Gastroesophageal sphincter (tissue), 4 donors: Measurements from ENCODE around the gene ERF. TPM values are rescaled to one million over a fixed set of nuclear protein-coding genes. Genes with fewer than 3 reads are reported as not detected.

Experiments
- ATAC-seq: fragments of 150-250 bp; one replicate; pipeline ENCODE4 v1.9.1; 2016; ENCODE audit warnings: mild to moderate bottlenecking, moderate library complexity
- H3K27ac ChIP-seq, 4 donors: fragments of 200-600 bp; sonication (generic) in 3 of 4; 1 replicate in 3 of 4; 2 replicates in 1 of 4; pipeline ENCODE4 v1.5.1; 2016 to 2019
- H3K27me3 ChIP-seq: fragments of 200-600 bp; sonication (generic); one replicate; pipeline ENCODE4 v1.5.1; 2019
- H3K36me3 ChIP-seq, 2 donors: fragments of 200-600 bp; sonication (generic); one replicate each; pipeline ENCODE4 v1.5.1; 2019; ENCODE audit warnings: control low read depth in 1 of 2
- H3K4me1 ChIP-seq, 3 donors: fragments of 200-600 bp; sonication (generic); 1 replicate in 2 of 3; 2 replicates in 1 of 3; pipeline ENCODE4 v1.5.1; 2016 to 2019; ENCODE audit warnings: control low read depth in 2 of 3
- H3K4me3 ChIP-seq, 2 donors: fragments of 200-600 bp; sonication (generic); one replicate each; pipeline ENCODE4 v1.5.1; 2019; ENCODE audit warnings: mild to moderate bottlenecking in 1 of 2, moderate library complexity in 1 of 2
- H3K9me3 ChIP-seq, 3 donors: fragments of 200-600 bp; sonication (generic); one replicate each; pipeline ENCODE4 v1.5.1; 2017 to 2019; ENCODE audit warnings: control low read depth in 2 of 3
- EP300 ChIP-seq: sonication (generic); formaldehyde crosslinking; IDR thresholded peaks from one replicate; pipeline ENCODE4 v1.6.1; 2017; ENCODE audit warnings: antibody characterized with exemption, mild to moderate bottlenecking
- POLR2A ChIP-seq, 2 donors: fragments of 450-650 bp; IDR thresholded peaks; one replicate each; pipeline ENCODE4 v1.6.1; 2017; ENCODE audit warnings: antibody characterized with exemption in 2 of 2, mild to moderate bottlenecking in 2 of 2, moderate library complexity in 1 of 2
- POLR2AphosphoS5 ChIP-seq: sonication (generic); formaldehyde crosslinking; IDR thresholded peaks from one replicate; pipeline ENCODE4 v1.6.1; 2017; ENCODE audit warnings: antibody characterized with exemption
- WGBS, 2 donors: methylation state at CpG; one replicate each; pipeline ENCODE4 v1.1.5; 2018; ENCODE audit warnings: low coverage in 1 of 2; 5-methylcytosine and 5-hydroxymethylcytosine counted together
- total RNA-seq, 4 donors: library from RNA; depleted of rRNA; stranded (reverse); fragments of >200 nt; gene quantifications; one replicate each; pipeline ENCODE4 v1.1.0, GENCODE V29; 2016
- TF ChIP-seq, protein P1 (sequence below), 4 experiments: fragments of 200-600 bp in 2 of 4; fragments of 450-650 bp in 2 of 4; sonication (generic) in 1 of 4; IDR thresholded peaks; one replicate each; pipeline ENCODE4 v1.5.1; 2017 to 2019; ENCODE audit warnings: antibody characterized with exemption in 4 of 4, mild to moderate bottlenecking in 2 of 4, moderate library complexity in 2 of 4

ERF gene
- total RNA-seq, 4 donors from 2014 or later, result 28.4 to 46.4 (median 39.9) TPM

DNA sequence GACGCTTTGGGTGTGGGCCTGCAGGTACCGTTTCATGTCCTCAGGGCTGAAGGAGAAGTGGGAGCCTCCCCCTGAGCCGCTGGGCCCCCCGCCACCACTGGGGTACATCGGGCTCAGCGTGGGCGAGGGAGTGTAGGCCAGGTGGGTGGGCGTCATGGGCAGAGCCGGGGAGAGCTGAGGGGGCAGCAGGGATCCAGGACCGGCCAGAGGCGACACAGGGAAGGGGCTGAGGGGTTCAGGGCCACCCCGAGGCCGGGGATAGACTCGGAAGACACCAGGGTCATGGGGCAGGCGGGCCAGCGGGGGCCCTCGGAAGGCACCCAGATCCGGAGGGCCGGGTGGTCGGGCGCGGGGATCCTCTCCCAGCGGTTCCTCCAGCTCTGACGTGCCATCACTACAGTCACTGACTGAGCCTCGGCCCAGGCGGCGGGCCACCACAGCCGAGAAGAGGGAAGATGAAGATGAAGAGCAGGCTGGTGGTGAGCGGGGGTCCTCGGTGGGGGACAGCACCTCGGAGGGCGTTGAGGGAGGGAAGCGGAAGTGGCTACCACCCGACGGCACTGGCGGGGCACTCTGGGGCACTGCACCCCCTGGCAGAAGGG lies 5.7 kb downstream of the ERF start:
- no peaks in the 10 kb centered on the region for H3K9me3 ChIP-seq
- ATAC-seq, result no peak
- 75% methylated on average over 10 of the region's 36 CpGs; no CpG with 5 or more reads in 1 of the 2 donors for WGBS, 2 donors
- H3K4me3 ChIP-seq, result no peak overlapping the region
- peak overlapping the region in 3 of 4 donors; percentile 95 to 98 (median 98) for H3K27ac ChIP-seq
- peak in 1 of 2 donors; percentile 6 for TF ChIP-seq POLR2A (IDR thresholded peaks at IDR 0.05)
- TF ChIP-seq POLR2AphosphoS5, result no peak
- no peaks in the 10 kb centered on the region for H3K27me3 ChIP-seq
- H3K4me1 ChIP-seq, result peaks cover 0 to 86% (median 56%) of the 10 kb centered on the region in 3 donors
- peaks cover 0 to 26% of the 10 kb centered on the region in 2 donors for H3K36me3 ChIP-seq

DNA sequence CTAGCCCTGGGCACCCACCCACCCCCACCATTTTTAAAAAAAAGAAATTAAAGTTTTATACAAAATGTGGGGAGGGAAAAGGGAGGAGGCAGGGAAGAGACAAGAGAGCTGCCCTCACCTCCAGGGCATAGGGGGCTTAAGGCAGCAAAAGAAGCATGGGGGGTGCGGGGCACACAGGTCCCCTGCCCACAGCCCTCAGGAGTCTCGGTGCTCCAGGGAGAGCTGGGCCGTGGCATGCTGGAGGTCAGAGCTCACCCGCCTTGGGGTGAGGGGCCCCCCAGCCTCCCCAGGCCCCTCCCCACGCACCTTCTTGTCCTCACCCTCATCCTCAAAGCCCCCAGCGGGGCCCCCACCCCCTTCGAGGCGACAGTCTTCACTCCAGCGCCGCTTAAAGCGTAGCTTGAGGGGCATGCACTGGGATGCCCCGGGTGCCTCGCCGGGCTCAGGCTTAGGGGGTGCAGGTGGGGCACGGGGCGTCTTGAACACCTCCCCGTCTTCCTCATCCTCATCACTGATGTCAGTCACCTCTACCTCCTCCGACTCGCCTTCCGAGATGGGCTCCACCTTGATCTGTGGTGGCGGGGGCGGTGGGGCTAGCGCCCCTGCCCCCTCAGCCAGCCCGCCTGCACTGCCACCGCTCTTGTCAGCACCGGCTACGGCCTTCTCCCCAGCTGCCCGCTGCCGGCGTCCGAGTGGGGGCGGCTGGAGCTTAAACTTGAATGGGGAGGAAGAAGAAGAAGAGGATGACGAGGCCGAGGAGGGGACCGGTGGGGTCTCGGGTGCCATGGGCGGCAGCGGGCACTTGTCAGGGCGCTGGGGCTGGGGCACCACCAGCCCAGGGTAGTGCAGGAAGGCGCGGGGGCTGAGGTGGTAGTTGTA lies 6.4 kb downstream of the ERF start:
- WGBS, 2 donors, result 55% methylated on average over 2 of the region's 41 CpGs; no CpG with 5 or more reads in 1 of the 2 donors
- Histone ChIP-seq H3K4me1 (peaks cover 5 to 93% (median 62%) of the 10 kb centered on the region in 3 donors), H3K9me3 (no peaks in the 10 kb centered on the region), H3K36me3 (peaks cover 0 to 26% of the 10 kb centered on the region in 2 donors), H3K27ac (peak overlapping the region in 3 of 4 donors; percentile 95 to 98 (median 98)), H3K4me3 (no peak overlapping the region), H3K27me3 (no peaks in the 10 kb centered on the region)
- no peak for TF ChIP-seq EP300
- TF ChIP-seq, protein P1, sequence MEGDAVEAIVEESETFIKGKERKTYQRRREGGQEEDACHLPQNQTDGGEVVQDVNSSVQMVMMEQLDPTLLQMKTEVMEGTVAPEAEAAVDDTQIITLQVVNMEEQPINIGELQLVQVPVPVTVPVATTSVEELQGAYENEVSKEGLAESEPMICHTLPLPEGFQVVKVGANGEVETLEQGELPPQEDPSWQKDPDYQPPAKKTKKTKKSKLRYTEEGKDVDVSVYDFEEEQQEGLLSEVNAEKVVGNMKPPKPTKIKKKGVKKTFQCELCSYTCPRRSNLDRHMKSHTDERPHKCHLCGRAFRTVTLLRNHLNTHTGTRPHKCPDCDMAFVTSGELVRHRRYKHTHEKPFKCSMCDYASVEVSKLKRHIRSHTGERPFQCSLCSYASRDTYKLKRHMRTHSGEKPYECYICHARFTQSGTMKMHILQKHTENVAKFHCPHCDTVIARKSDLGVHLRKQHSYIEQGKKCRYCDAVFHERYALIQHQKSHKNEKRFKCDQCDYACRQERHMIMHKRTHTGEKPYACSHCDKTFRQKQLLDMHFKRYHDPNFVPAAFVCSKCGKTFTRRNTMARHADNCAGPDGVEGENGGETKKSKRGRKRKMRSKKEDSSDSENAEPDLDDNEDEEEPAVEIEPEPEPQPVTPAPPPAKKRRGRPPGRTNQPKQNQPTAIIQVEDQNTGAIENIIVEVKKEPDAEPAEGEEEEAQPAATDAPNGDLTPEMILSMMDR (IDR thresholded peaks at IDR 0.05), result no peak
- no peak for TF ChIP-seq POLR2AphosphoS5
- TF ChIP-seq POLR2A (IDR thresholded peaks at IDR 0.05), result no peak
- ATAC-seq, result no peak

DNA sequence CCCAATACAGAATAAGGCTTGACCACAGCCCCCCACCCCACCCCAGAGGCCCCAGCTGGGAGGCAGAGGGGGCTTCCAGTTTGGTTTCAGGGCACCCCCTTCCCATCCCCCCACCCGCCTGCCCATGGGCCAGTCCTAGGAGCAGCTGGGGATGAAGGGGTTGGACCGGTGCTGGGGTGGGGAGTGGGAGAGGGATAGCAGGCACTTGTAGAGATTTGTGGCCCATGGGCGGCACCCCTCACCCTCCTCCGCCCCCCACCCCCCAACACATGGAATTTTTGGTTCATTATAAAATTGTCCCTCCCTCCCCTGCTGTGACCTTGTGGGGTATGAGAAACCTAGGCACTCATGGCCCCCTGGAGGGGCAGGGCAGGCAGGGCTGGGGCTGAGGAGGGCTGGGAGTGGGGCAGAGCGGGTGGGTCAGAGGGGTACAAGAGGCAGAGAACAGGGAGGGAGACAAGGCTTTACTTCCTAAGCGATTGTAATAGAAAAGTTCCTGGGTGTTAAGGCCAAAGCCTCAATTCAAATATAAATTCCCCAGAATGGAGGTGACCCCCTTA lies 7.2 kb downstream of the ERF start:
- WGBS, 2 donors, result no CpG with 5 or more reads among the region's 6 CpGs
- H3K9me3 ChIP-seq, result no peaks in the 10 kb centered on the region
- ATAC-seq, result no peak
- peak overlapping the region in 3 of 4 donors; percentile 95 to 98 (median 98) for H3K27ac ChIP-seq
- peaks cover 5 to 92% (median 59%) of the 10 kb centered on the region in 3 donors for H3K4me1 ChIP-seq
- H3K4me3 ChIP-seq, result no peak overlapping the region
- H3K27me3 ChIP-seq, result no peaks in the 10 kb centered on the region
- TF ChIP-seq POLR2AphosphoS5, result no peak
- TF ChIP-seq EP300, result no peak
- TF ChIP-seq, protein P1 (IDR thresholded peaks at IDR 0.05), result no peak
- TF ChIP-seq POLR2A (IDR thresholded peaks at IDR 0.05), result no peak
- peaks cover 0 to 26% of the 10 kb centered on the region in 2 donors for H3K36me3 ChIP-seq

DNA sequence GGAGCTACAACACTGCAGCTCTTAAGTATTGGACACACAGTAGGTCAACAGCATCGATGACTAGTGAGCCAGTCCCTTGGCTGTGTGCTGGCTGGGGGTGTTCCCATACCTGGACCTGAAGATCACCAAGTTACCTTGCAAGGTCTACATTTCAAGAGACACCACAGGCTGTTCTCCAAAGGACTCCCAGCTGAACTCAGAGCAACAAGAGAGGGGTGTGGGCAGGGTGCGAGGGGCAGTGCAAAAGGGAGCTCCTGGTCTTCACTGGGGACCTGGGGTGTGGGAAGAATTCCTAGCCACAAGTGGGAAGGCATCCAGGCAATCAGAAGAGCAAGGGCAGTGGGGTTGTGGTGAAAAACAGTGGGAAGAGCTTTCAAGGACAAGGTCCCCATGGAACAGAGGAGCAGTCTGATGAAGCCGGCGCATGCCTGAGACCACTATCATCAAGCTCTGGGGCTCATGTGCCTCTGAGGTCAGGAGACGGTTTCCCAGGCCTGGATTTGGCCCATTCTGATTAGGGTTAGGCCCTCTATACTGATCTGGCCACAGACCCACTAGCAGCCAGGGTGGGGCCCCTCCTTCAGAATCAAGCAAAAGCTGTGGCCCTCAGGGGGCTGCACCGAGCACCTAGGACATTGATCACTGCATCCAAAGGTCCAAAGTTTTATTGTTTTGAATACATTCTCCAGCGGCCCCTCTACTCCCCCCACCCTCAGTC lies 7.8 kb downstream of the ERF start:
- ATAC-seq, result no peak
- Histone ChIP-seq H3K9me3 (no peaks in the 10 kb centered on the region), H3K4me1 (peaks cover 5 to 85% (median 53%) of the 10 kb centered on the region in 3 donors), H3K27me3 (no peaks in the 10 kb centered on the region), H3K4me3 (no peak overlapping the region), H3K27ac (peak overlapping the region in 3 of 4 donors; percentile 95 to 98 (median 98)), H3K36me3 (peaks cover 0 to 26% of the 10 kb centered on the region in 2 donors)
- TF ChIP-seq, protein P1 (IDR thresholded peaks at IDR 0.05), result no peak
- no peak for TF ChIP-seq EP300
- TF ChIP-seq POLR2A (IDR thresholded peaks at IDR 0.05), result no peak
- TF ChIP-seq POLR2AphosphoS5, result no peak
- 63 to 80% methylated on average over 1 to 5 of the region's 7 CpGs for WGBS, 2 donors
